K562 (cell line): ENCODE results near the gene SKP2. TPM values are rescaled to one million over a fixed set of nuclear protein-coding genes. Genes with fewer than 3 reads are reported as not detected.

Source experiments
- ATF1 ChIP-seq, 2 experiments: fragments of 450-650 bp in 1 of 2; IDR thresholded peaks; 2 replicates each; pipeline ENCODE4 v1.6.1; 2016; ENCODE audit warnings: missing compliant biosample characterization in 1 of 2, missing genetic modification characterization in 1 of 2
- CREB1 ChIP-seq, 2 experiments: sonication (generic) in 1 of 2; formaldehyde crosslinking in 1 of 2; IDR thresholded peaks; 2 replicates each; pipeline versions ENCODE4 v1.6.1 to v1.8.0; 2012 to 2022; ENCODE audit warnings: inconsistent platforms in 1 of 2, mild to moderate bottlenecking in 1 of 2, missing genetic modification reagents in 1 of 2, moderate library complexity in 1 of 2
- E2F3 ChIP-seq: fragments of 250-450 bp; sonication (Bioruptor Pico); IDR thresholded peaks from 2 replicates; pipeline ENCODE4 v1.4.0; 2020; ENCODE audit warnings: mild to moderate bottlenecking
- FOXK2 ChIP-seq, 2 experiments: fragments of 450-650 bp; IDR thresholded peaks in 1 of 2; conservative IDR thresholded peaks in 1 of 2; 2 replicates each; pipeline ENCODE4 v1.6.1; 2016; ENCODE audit warnings: low read depth in 2 of 2, mild to moderate bottlenecking in 1 of 2
- HSF4 ChIP-seq: fragments of 250-450 bp; sonication (Bioruptor Pico); IDR thresholded peaks from 2 replicates; pipeline ENCODE4 v2.1.2; 2022; ENCODE audit warnings: mild to moderate bottlenecking, moderate library complexity, borderline replicate concordance
- KDM2B ChIP-seq: fragments of 250-450 bp; sonication (Bioruptor Pico); IDR thresholded peaks from 2 replicates; pipeline ENCODE4 v1.8.0; 2021; ENCODE audit warnings: mild to moderate bottlenecking, moderate library complexity
- KDM5B ChIP-seq: fragments of 200-600 bp; sonication (generic); IDR thresholded peaks from 2 replicates; pipeline ENCODE4 v1.6.1; 2012; ENCODE audit warnings: low read depth, mild to moderate bottlenecking, moderate library complexity, low read length, control low read depth, inconsistent platforms; ENCODE audit not compliant: insufficient replicate concordance
- NEUROD1 ChIP-seq: fragments of 150-350 bp; IDR thresholded peaks from 2 replicates; pipeline ENCODE4 v1.6.1; 2014; ENCODE audit warnings: borderline replicate concordance, low read length, low read depth; ENCODE audit not compliant: partially characterized antibody
- POLR2A ChIP-seq: fragments of 450-650 bp; conservative IDR thresholded peaks from 2 replicates; pipeline ENCODE4 v1.6.1; 2016
- RERE ChIP-seq: sonication (generic); formaldehyde crosslinking; IDR thresholded peaks from 2 replicates; pipeline ENCODE4 v1.8.0; 2023; ENCODE audit warnings: missing genetic modification reagents, mild to moderate bottlenecking, borderline replicate concordance
- SIN3A ChIP-seq, 2 experiments: fragments of 150-350 bp in 1 of 2; IDR thresholded peaks; 2 replicates each; pipeline ENCODE4 v1.6.1; 2011 to 2016; ENCODE audit warnings: borderline replicate concordance in 2 of 2, low read depth in 2 of 2, low read length in 2 of 2, mild to moderate bottlenecking in 2 of 2, moderate library complexity in 2 of 2; ENCODE audit not compliant: control insufficient read depth in 1 of 2
- STAT5A ChIP-seq: IDR thresholded peaks from 2 replicates; pipeline ENCODE4 v1.6.1; 2012; ENCODE audit warnings: low read length, inconsistent platforms, borderline replicate concordance
- TAF7 ChIP-seq: fragments of 450-650 bp; IDR thresholded peaks from 2 replicates; pipeline ENCODE4 v1.6.1; 2016; ENCODE audit warnings: missing genetic modification characterization, missing compliant biosample characterization
- TFAP4 ChIP-seq: sonication (generic); formaldehyde crosslinking; IDR thresholded peaks from 2 replicates; pipeline ENCODE4 v1.8.0; 2022; ENCODE audit warnings: missing genetic modification reagents, mild to moderate bottlenecking, moderate library complexity, borderline replicate concordance
- THAP7 ChIP-seq: fragments of 250-450 bp; sonication (Bioruptor Pico); IDR thresholded peaks from 2 replicates; pipeline ENCODE4 v1.5.0; 2021
- WHSC1 ChIP-seq: IDR thresholded peaks from one replicate; pipeline ENCODE4 v1.6.1; 2012; ENCODE audit warnings: low read length, control low read depth, inconsistent platforms
- ZBTB12 ChIP-seq: fragments of 250-450 bp; sonication (Bioruptor Pico); IDR thresholded peaks from 2 replicates; pipeline ENCODE4 v1.4.0; 2020
- polyA plus RNA-seq, 8 experiments: library from polyadenylated mRNA; depleted of rRNA in 4 of 8; stranded (reverse) in 5 of 8; unstranded in 3 of 8; fragments of >200 nt; fragmentation: Nextera tagmentation in 2 of 8; fragmentation: Illumina TruSeq in 1 of 8; extraction: Ambion mirVana in 2 of 8; extraction: Trizol in 1 of 8; gene quantifications; 2 replicates each; pipeline versions ENCODE4 v1.2.1 to v1.2.3, GENCODE V29; 2011 to 2014; ENCODE audit warnings: inconsistent platforms in 1 of 8, missing spikeins in 1 of 8
- total RNA-seq, 7 experiments: library from RNA; depleted of rRNA in 6 of 7; stranded (reverse); fragments of >200 nt in 6 of 7; fragmentation: Illumina TruSeq in 2 of 7; extraction: Trizol in 2 of 7; gene quantifications; 2 replicates each; pipeline versions ENCODE4 v1.2.1 to v1.2.3, GENCODE V29; 2011 to 2021; ENCODE audit warnings: low replicate concordance in 1 of 7

The SKP2 gene
- total and polyA plus RNA-seq, 9 of the 15 experiments (the other 6 are each of a cell fraction or from before 2014, with no cell fraction given) = 30.0 to 97.5 (median 80.8) TPM

- TF ChIP-seq RERE (no peak), POLR2A (peak; percentile 77), NEUROD1 (peak; percentile 58), THAP7 (CRISPR knock-in tag) (no peak), FOXK2 (conservative IDR thresholded peaks at IDR 0.05 in 1 of 2, IDR thresholded peaks at IDR 0.05 in 1 of 2; ENCODE audit: low read depth in 2 of 2) (peak; percentile 48 to 65; a peak in 2 of 4 replicates), WHSC1 (no peak), KDM5B (peak; percentile 80), ATF1 (CRISPR knock-in tag; IDR thresholded peaks at IDR 0.05) (peak; percentile 96), ATF1 (tag; IDR thresholded peaks at IDR 0.05) (peak; percentile 97), STAT5A (no peak), TFAP4 (peak; percentile 87), HSF4 (CRISPR knock-in tag) (no peak), TAF7 (tag) (peak; percentile 8; the same call in 1 of the 2 replicates), KDM2B (CRISPR knock-in tag) (no peak), SIN3A (IDR thresholded peaks at IDR 0.05; ENCODE audit: borderline replicate concordance in 2 of 2, control insufficient read depth in 1 of 2, low read depth in 2 of 2, low read length in 2 of 2) (peak in 1 of 2 experiments; percentile 95; a peak in 1 of 4 replicates), E2F3 (CRISPR knock-in tag) (no peak), CREB1 (IDR thresholded peaks at IDR 0.05) (peak; percentile 98), CREB1 (CRISPR knock-in tag; IDR thresholded peaks at IDR 0.05) (peak; percentile 97), ZBTB12 (CRISPR knock-in tag) (peak; percentile 93)
Measured at GRCh38 chr5:36150676-36151433, 1.1 kb upstream of the SKP2 start (continued).
